NCI-H2107 treated with DMSO at 0.1 percent for 48 hours (cell line): ENCODE results near the gene ANXA1.

ENCODE experiments used
- DNase-seq: peaks from one replicate; lab custom pipeline; 2025; ENCODE audit not compliant: unreplicated experiment; lab: John Stamatoyannopoulos, UW

Gene ANXA1

GRCh38 chr9:73151653-73152542 lies at the start of gene ANXA1:
Gene ANXA1 (plus strand): TSS chr9:73151865. CDS start chr9:73158536, 6,671 bp downstream.
- DNase-seq = no peak

- no peak for DNase-seq
Observed at GRCh38 chr9:73104342-73104741, 47.3 kb upstream of the ANXA1 start.

- no peak for DNase-seq
Observed at GRCh38 chr9:73104921-73105320, 46.7 kb upstream of the ANXA1 start.

GRCh38 chr9:73107489-73108069 lies 44.1 kb upstream of the ANXA1 start:
- peak; percentile 44 for DNase-seq

- no peak for DNase-seq
Observed at GRCh38 chr9:73114058-73114457, 37.6 kb upstream of the ANXA1 start.

GRCh38 chr9:73114958-73115357 lies 36.7 kb upstream of the ANXA1 start:
- no peak for DNase-seq

GRCh38 chr9:73116031-73116430 lies 35.6 kb upstream of the ANXA1 start:
- DNase-seq = no peak

GRCh38 chr9:73116880-73117279 lies 34.8 kb upstream of the ANXA1 start:
- DNase-seq = no peak

- no peak for DNase-seq
Observed at GRCh38 chr9:73118286-73118685, 33.4 kb upstream of the ANXA1 start.

- no peak for DNase-seq
Observed at GRCh38 chr9:73118898-73119554, 32.6 kb upstream of the ANXA1 start.

- DNase-seq = no peak
Observed at GRCh38 chr9:73121375-73121935, 30.2 kb upstream of the ANXA1 start.

- DNase-seq = no peak
Observed at GRCh38 chr9:73125651-73126050, 26.0 kb upstream of the ANXA1 start.

- DNase-seq = no peak
Observed at GRCh38 chr9:73129941-73130685, 21.6 kb upstream of the ANXA1 start.

- DNase-seq = no peak
Observed at GRCh38 chr9:73131461-73131860, 20.2 kb upstream of the ANXA1 start.

- peak; percentile 46 for DNase-seq
Observed at GRCh38 chr9:73132034-73132776, 19.5 kb upstream of the ANXA1 start.

GRCh38 chr9:73133022-73133651 lies 18.5 kb upstream of the ANXA1 start:
- peak; percentile 6 for DNase-seq

- no peak for DNase-seq
Observed at GRCh38 chr9:73133921-73134407, 17.7 kb upstream of the ANXA1 start.

- DNase-seq = no peak
Observed at GRCh38 chr9:73135394-73135793, 16.3 kb upstream of the ANXA1 start.

GRCh38 chr9:73137286-73137899 lies 14.3 kb upstream of the ANXA1 start:
- peak; percentile 47 for DNase-seq
